H1 (cell line): Measurements from ENCODE around the gene SH3PXD2A. TPM values are rescaled to one million over a fixed set of nuclear protein-coding genes. Genes with fewer than 3 reads are reported as not detected.

Experiments used
- ASH2L ChIP-seq: fragments of 200-600, 300-600 bp; sonication (generic); IDR thresholded peaks from one replicate; pipeline ENCODE4 v1.7.1; 2017; ENCODE audit warnings: low read length
- ATF2 ChIP-seq: IDR thresholded peaks from 2 replicates; pipeline ENCODE4 v1.6.1; 2012; ENCODE audit warnings: low read length, inconsistent platforms
- ATF3 ChIP-seq: IDR thresholded peaks from 2 replicates; pipeline ENCODE4 v1.6.1; 2011; ENCODE audit warnings: low read depth, mild to moderate bottlenecking, low read length; ENCODE audit not compliant: insufficient read depth
- HDAC6 ChIP-seq: IDR thresholded peaks from one replicate; pipeline ENCODE4 v1.7.1; 2012; ENCODE audit warnings: low read depth, mild to moderate bottlenecking, inconsistent platforms, low read length, moderate library complexity
- KDM1A ChIP-seq: fragments of 200-600, 300-600 bp; sonication (generic); IDR thresholded peaks from 2 replicates; pipeline ENCODE4 v1.7.1; 2016; ENCODE audit warnings: mild to moderate bottlenecking, low read length, borderline replicate concordance
- NRF1 ChIP-seq: IDR thresholded peaks from 2 replicates; pipeline ENCODE4 v1.6.1; 2011; ENCODE audit warnings: mild to moderate bottlenecking, low read depth, low read length, improper control_type of control experiment
- SP4 ChIP-seq: IDR thresholded peaks from 2 replicates; pipeline ENCODE4 v1.6.1; 2012; ENCODE audit warnings: low read length, inconsistent platforms
- ZNF274 ChIP-seq: IDR thresholded peaks from 2 replicates; pipeline ENCODE4 v1.7.0; 2012; ENCODE audit warnings: low read length, borderline replicate concordance; ENCODE audit errors: extremely low read depth
- polyA plus RNA-seq, 7 experiments: library from polyadenylated mRNA; depleted of rRNA in 3 of 7; stranded (reverse) in 5 of 7; unstranded in 2 of 7; fragments of >200 nt in 5 of 7; fragments of 200-250 nt in 2 of 7; gene quantifications; 1 replicate in 5 of 7; 2 replicates in 1 of 7; 4 replicates in 1 of 7; pipeline versions ENCODE4 v1.2.1 to v1.2.3, GENCODE V29; 2011 to 2013; ENCODE audit warnings: missing spikeins in 2 of 7, mixed read lengths in 2 of 7
- total RNA-seq: library from RNA; stranded (reverse); fragmentation: NEBNext Ultra II Directional; extraction: Animal tissue kit (Norgen Biotek cat#: 25700); gene quantifications from 2 replicates; pipeline ENCODE4 v1.2.1, GENCODE V29; 2021

Gene SH3PXD2A
- total and polyA plus RNA-seq, 2 of the 8 experiments (the other 6 are each of a cell fraction or from before 2014, with no cell fraction given), result 5.4 to 16.3 TPM

- TF ChIP-seq ATF3 (no peak), ATF2 (no peak), HDAC6 (no peak), ZNF274 (no peak), ASH2L (no peak), KDM1A (no peak), NRF1 (no peak), SP4 (no peak)
- TF ChIP-seq, all 59 proteins: peak for 0
Observed at GRCh38 chr10:103551619-103552602, 303.5 kb downstream of the SH3PXD2A start (continued).
